PFSK-1 (cell line): ENCODE measurements around the gene TBX2.

ENCODE experiments used
- FOXP2 ChIP-seq: optimal IDR thresholded peaks from 2 replicates; pipeline ENCODE3; 2011; ENCODE audit warnings: borderline replicate concordance, control low read depth, inconsistent platforms; ENCODE audit not compliant: insufficient read depth; ENCODE audit errors: extremely low read length, extremely low read depth
- POLR2AphosphoS5 ChIP-seq: IDR thresholded peaks from 2 replicates; pipeline ENCODE4 v1.6.1; 2012; ENCODE audit warnings: low read depth, mild to moderate bottlenecking, control low read depth, low read length, moderate library complexity
- SIN3A ChIP-seq: IDR thresholded peaks from 2 replicates; pipeline ENCODE4 v1.6.1; 2012; ENCODE audit warnings: mild to moderate bottlenecking, low read length, moderate library complexity, borderline replicate concordance; ENCODE audit not compliant: insufficient read depth
- TAF1 ChIP-seq: IDR thresholded peaks from 2 replicates; pipeline ENCODE4 v1.6.1; 2012; ENCODE audit warnings: low read length, control low read depth, borderline replicate concordance; ENCODE audit not compliant: insufficient read depth
- TF ChIP-seq, protein P1 (sequence below), 2 experiments: IDR thresholded peaks; 2 replicates each; pipeline versions ENCODE4 v1.6.1 to v1.8.0; 2011 to 2012; ENCODE audit warnings: low read depth in 2 of 2, low read length in 2 of 2, control low read depth in 1 of 2, inconsistent platforms in 1 of 2, mild to moderate bottlenecking in 1 of 2, moderate library complexity in 1 of 2; ENCODE audit not compliant: insufficient read depth in 1 of 2

DNA sequence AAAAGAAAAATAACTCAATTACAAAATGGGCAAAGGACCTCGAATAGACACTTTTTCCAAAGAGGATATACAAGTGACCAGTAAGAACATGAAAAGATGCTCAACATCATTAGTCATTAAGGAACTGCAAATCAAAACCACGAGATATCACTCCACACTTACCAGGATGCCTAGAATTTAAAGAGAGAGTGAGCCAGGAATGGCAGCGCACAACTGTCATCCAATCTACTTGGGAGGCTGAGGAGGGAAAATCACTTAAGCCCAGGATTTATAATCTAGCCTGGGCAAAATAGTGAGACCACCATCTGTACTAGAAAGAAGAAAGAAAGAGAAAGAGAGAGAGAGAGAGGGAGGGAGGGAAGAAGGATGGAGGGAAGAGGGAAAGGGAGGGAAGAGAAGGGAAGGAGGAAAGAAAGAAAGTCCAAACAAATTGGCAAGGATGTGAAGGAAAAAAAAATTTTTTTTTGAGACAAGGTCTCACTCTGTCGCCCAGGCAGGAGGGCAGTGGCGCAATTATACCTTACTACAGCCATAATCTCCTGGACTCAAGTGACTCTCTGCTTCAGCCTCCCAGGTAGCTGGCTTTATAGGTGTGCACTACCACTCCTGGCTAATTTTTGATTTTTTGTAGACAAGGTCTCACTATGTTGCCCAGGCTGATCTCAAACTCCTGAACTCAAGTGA is 22.6 kb downstream of the TBX2 start:
- TF ChIP-seq SIN3A: no peak
- TF ChIP-seq TAF1: no peak
- no peak for TF ChIP-seq POLR2AphosphoS5
- TF ChIP-seq, protein P1, sequence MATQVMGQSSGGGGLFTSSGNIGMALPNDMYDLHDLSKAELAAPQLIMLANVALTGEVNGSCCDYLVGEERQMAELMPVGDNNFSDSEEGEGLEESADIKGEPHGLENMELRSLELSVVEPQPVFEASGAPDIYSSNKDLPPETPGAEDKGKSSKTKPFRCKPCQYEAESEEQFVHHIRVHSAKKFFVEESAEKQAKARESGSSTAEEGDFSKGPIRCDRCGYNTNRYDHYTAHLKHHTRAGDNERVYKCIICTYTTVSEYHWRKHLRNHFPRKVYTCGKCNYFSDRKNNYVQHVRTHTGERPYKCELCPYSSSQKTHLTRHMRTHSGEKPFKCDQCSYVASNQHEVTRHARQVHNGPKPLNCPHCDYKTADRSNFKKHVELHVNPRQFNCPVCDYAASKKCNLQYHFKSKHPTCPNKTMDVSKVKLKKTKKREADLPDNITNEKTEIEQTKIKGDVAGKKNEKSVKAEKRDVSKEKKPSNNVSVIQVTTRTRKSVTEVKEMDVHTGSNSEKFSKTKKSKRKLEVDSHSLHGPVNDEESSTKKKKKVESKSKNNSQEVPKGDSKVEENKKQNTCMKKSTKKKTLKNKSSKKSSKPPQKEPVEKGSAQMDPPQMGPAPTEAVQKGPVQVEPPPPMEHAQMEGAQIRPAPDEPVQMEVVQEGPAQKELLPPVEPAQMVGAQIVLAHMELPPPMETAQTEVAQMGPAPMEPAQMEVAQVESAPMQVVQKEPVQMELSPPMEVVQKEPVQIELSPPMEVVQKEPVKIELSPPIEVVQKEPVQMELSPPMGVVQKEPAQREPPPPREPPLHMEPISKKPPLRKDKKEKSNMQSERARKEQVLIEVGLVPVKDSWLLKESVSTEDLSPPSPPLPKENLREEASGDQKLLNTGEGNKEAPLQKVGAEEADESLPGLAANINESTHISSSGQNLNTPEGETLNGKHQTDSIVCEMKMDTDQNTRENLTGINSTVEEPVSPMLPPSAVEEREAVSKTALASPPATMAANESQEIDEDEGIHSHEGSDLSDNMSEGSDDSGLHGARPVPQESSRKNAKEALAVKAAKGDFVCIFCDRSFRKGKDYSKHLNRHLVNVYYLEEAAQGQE (IDR thresholded peaks at IDR 0.05; ENCODE audit: insufficient read depth in 1 of 2, low read depth in 2 of 2, low read length in 2 of 2): no peak
- TF ChIP-seq FOXP2: no peak
